ENCODE measurements around the gene UTY.

Gene UTY

GRCh38 chrY:13398876-13399275, 81.0 kb downstream of the UTY start:
- no peak for DNase-seq

- DNase-seq = no peak
These were observed 98.6 kb downstream of the UTY start for GRCh38 chrY:13381110-13381683.

GRCh38 chrY:13370868-13371800, 108.7 kb downstream of the UTY start:
- DNase-seq = no peak

GRCh38 chrY:13370245-13370644, 109.6 kb downstream of the UTY start:
- DNase-seq = no peak

- DNase-seq = no peak
These were observed 111.4 kb downstream of the UTY start for GRCh38 chrY:13368513-13368845.

- DNase-seq = no peak
These were observed 116.2 kb downstream of the UTY start for GRCh38 chrY:13363641-13364040.

GRCh38 chrY:13362662-13363061, 117.2 kb downstream of the UTY start:
- DNase-seq = no peak

GRCh38 chrY:13361656-13362636, 117.9 kb downstream of the UTY start:
- no peak for DNase-seq

GRCh38 chrY:13351443-13351842, 128.4 kb downstream of the UTY start:
- DNase-seq = no peak

GRCh38 chrY:13347106-13347505, 132.7 kb downstream of the UTY start:
- DNase-seq = no peak

- no peak for DNase-seq
These were observed 134.3 kb downstream of the UTY start for GRCh38 chrY:13345549-13345948.

GRCh38 chrY:13343307-13343946, 136.4 kb downstream of the UTY start:
- no peak for DNase-seq

GRCh38 chrY:13339939-13340338, 139.9 kb downstream of the UTY start:
- no peak for DNase-seq

- no peak for DNase-seq
These were observed 140.5 kb downstream of the UTY start for GRCh38 chrY:13339381-13339780.

GRCh38 chrY:13338711-13339110, 141.1 kb downstream of the UTY start:
- no peak for DNase-seq

GRCh38 chrY:13337934-13338333, 141.9 kb downstream of the UTY start:
- no peak for DNase-seq

- DNase-seq = no peak
These were observed 146.0 kb downstream of the UTY start for GRCh38 chrY:13333791-13334190.

GRCh38 chrY:13330651-13331050, 149.2 kb downstream of the UTY start:
- no peak for DNase-seq

- no peak for DNase-seq
These were observed 166.9 kb downstream of the UTY start for GRCh38 chrY:13312966-13313365.

GRCh38 chrY:13307959-13308358, 171.9 kb downstream of the UTY start:
- DNase-seq = no peak

- DNase-seq = no peak
These were observed 179.0 kb downstream of the UTY start for GRCh38 chrY:13300795-13301194.

GRCh38 chrY:13299411-13299810, 180.4 kb downstream of the UTY start:
- no peak for DNase-seq
